ENCODE measurements around the gene GAS2. TPM values are rescaled to one million over a fixed set of nuclear protein-coding genes. Genes with fewer than 3 reads are reported as not detected.
"Not testable (repeated sequence)": the region's sequence is repeated elsewhere in the genome, so short reads cannot be mapped to it uniquely, and the experiment has no call there.

Gene GAS2
- total and polyA plus RNA-seq, 12 donors: 1.5 to 21.7 (median 12.5) TPM

DNA sequence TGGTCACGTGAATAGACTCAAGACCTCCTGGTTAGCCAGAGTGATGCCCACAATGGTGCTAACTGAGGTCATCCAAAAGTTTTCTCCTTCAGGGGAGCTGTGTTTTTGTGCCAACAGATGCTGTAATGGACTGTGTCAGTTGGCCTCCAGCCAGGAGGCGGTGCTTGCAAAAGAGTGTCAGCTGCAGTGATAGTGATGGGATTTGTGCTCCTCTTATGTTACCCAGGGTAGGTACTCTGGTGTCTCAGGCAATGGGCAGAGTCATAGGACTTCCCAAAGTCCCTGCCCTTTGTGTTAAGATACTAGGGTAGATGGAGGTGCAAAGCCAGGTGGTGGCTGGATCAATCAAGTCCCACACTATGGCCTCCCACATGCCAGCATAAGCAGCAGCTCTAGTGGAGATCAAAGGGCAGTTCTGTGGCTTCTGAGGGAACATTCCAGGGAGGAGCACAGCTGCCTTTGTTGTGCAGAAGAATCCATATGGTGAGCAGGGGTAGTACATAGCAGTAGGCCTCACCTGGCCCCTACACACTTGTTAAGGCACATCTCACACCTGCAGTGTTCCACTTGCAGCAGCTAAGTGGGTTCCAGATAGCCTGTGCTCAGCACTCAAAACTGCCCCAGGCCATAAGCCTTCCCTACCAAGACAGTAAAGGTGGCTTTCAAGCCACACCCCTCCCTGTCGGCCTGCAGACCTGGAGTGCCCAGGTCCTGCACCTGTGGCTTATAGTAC, 31.3 kb upstream of the GAS2 start:
- 59 to 63% methylated on average over 3 of the region's 3 CpGs for WGBS, 2 donors
- no peaks in the 10 kb centered on the region for H3K27me3 ChIP-seq
- TF ChIP-seq, protein P1, sequence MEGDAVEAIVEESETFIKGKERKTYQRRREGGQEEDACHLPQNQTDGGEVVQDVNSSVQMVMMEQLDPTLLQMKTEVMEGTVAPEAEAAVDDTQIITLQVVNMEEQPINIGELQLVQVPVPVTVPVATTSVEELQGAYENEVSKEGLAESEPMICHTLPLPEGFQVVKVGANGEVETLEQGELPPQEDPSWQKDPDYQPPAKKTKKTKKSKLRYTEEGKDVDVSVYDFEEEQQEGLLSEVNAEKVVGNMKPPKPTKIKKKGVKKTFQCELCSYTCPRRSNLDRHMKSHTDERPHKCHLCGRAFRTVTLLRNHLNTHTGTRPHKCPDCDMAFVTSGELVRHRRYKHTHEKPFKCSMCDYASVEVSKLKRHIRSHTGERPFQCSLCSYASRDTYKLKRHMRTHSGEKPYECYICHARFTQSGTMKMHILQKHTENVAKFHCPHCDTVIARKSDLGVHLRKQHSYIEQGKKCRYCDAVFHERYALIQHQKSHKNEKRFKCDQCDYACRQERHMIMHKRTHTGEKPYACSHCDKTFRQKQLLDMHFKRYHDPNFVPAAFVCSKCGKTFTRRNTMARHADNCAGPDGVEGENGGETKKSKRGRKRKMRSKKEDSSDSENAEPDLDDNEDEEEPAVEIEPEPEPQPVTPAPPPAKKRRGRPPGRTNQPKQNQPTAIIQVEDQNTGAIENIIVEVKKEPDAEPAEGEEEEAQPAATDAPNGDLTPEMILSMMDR (IDR thresholded peaks at IDR 0.05): no peak
- no peak overlapping the region for H3K4me3 ChIP-seq
- ATAC-seq (peak in 2 of 8 donors; percentile 20 to 26), DNase-seq (peak in 1 of 2 donors; percentile 17)
- no peaks in the 10 kb centered on the region for H3K36me3 ChIP-seq
- H3K4me1 ChIP-seq: no peaks in the 10 kb centered on the region
- H3K27ac ChIP-seq: no peak overlapping the region
- intact Hi-C loops (cut with DNase I): no loop called here
- no peaks in the 10 kb centered on the region for H3K9me3 ChIP-seq

DNA sequence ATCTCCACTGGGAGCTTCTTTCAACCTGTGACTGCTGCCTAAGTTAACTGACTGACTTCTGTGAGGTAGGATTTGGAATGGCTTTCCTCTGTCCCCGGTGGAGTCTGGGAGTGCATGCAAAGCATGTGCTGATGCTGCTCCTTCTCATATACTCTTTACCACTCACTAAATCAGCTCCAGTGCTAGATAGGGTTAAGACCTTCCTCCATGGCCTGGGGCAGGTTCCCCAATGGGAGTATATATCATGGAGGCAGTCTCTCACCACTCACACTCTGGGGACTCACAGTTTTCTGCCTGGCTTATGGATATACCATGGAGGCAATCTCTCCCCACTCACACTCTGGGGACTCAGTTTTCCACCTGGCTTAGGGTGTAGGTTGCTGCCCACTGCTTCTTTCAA, 30.7 kb upstream of the GAS2 start:
- Histone ChIP-seq H3K36me3 (no peaks in the 10 kb centered on the region), H3K4me3 (no peak overlapping the region), H3K27ac (no peak overlapping the region), H3K27me3 (no peaks in the 10 kb centered on the region), H3K9me3 (no peaks in the 10 kb centered on the region), H3K4me1 (no peaks in the 10 kb centered on the region)
- no peak for DNase-seq
- intact Hi-C loops (cut with DNase I): no loop called here
- WGBS, 2 donors: 0 to 50% methylated on average over 1 of the region's 1 CpG
- no peak for ATAC-seq
- TF ChIP-seq, protein P1 (IDR thresholded peaks at IDR 0.05): no peak

DNA sequence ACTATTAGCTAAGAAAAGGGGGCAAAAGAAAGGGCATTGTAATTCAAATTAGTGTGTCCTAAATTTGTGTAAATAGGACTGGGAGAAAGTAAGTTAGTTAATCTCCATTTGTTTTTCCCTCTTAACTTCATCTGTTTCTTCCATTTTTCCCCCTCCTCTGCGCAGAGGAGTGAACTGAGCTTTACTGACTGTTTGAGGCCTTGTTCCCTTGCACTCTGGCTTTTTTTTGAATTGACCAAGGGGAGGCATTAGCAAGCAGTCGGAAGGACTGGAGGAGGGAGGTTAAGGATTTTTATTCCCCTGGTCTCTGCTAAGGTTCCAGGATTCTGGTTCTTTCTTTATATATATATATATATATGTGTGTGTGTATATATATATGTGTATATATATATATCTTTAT, 25.5 kb upstream of the GAS2 start:
- TF ChIP-seq, protein P1 (IDR thresholded peaks at IDR 0.05): no peak
- Histone ChIP-seq H3K4me1 (no peaks in the 10 kb centered on the region), H3K4me3 (no peak overlapping the region), H3K9me3 (no peaks in the 10 kb centered on the region), H3K36me3 (no peaks in the 10 kb centered on the region), H3K27ac (no peak overlapping the region), H3K27me3 (no peaks in the 10 kb centered on the region)
- intact Hi-C loops (cut with DNase I): no loop called here
- ATAC-seq (no peak), DNase-seq (no peak)
- 94% methylated on average over 2 of the region's 2 CpGs for WGBS, 2 donors

DNA sequence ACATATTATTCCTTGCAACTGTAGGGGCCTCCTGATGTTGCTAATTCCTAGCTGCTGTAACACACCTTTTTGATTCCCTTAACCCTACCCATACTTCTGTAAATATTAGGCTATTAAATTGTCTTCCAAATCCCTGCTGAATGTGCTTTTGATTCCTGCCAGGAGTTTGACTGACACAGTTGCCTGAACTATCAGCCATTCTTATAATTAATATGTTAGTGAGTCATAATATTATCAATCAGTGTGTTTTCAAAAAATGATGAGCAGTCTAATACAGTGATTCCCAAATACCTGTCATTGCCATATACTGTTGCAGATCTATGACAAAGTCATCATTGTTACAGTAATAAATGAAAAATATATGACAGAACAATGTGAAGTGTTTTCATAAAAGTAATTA, 24.9 kb upstream of the GAS2 start:
- no peak for ATAC-seq
- DNase-seq: no peak

DNA sequence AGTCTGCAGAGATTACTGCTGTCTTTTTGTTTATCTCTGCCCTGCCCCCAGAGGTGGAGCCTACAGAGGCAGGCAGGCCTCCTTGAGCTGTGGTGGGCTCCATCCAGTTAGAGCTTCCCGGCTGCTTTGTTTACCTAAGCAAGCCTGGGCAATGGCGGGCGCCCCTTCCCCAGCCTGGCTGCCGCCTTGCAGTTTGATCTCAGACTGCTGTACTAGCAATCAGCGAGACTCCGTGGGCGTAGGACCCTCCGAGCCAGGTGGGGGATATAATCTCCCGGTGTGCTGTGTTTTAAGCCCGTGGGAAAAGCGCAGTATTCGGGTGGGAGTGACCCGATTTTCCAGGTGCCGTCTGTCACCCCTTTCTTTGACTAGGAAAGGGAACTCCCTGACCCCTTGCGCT, 14.1 kb upstream of the GAS2 start:
- ATAC-seq; H3K36me3 ChIP-seq; H3K4me3 ChIP-seq; H3K27me3 ChIP-seq; H3K27ac ChIP-seq; DNase-seq; intact Hi-C loops (cut with DNase I); H3K9me3 ChIP-seq; H3K4me1 ChIP-seq: not testable (repeated sequence)
- WGBS, 2 donors: 83 to 85% methylated on average over 12 to 15 of the region's 15 CpGs

More for the DNA sequence above, 24.9 kb upstream of the GAS2 start:
- intact Hi-C loops (cut with DNase I): no loop called here
- no peaks in the 10 kb centered on the region for H3K4me1 ChIP-seq
- TF ChIP-seq, protein P1 (IDR thresholded peaks at IDR 0.05): no peak
- H3K4me3 ChIP-seq: no peak overlapping the region
- H3K36me3 ChIP-seq: no peaks in the 10 kb centered on the region
- no peak overlapping the region for H3K27ac ChIP-seq
- no peaks in the 10 kb centered on the region for H3K27me3 ChIP-seq
- no peaks in the 10 kb centered on the region for H3K9me3 ChIP-seq
